HG02642 (cell line): ENCODE results near the gene ADCY10.

Experiments used
- ATAC-seq: cut with Tn5 transposase; IDR thresholded peaks from one replicate; pipeline ENCODE4 v1.9.1; 2021; ENCODE audit warnings: mild to moderate bottlenecking; ENCODE audit not compliant: unreplicated experiment, poor library complexity

ADCY10 gene, protein sequence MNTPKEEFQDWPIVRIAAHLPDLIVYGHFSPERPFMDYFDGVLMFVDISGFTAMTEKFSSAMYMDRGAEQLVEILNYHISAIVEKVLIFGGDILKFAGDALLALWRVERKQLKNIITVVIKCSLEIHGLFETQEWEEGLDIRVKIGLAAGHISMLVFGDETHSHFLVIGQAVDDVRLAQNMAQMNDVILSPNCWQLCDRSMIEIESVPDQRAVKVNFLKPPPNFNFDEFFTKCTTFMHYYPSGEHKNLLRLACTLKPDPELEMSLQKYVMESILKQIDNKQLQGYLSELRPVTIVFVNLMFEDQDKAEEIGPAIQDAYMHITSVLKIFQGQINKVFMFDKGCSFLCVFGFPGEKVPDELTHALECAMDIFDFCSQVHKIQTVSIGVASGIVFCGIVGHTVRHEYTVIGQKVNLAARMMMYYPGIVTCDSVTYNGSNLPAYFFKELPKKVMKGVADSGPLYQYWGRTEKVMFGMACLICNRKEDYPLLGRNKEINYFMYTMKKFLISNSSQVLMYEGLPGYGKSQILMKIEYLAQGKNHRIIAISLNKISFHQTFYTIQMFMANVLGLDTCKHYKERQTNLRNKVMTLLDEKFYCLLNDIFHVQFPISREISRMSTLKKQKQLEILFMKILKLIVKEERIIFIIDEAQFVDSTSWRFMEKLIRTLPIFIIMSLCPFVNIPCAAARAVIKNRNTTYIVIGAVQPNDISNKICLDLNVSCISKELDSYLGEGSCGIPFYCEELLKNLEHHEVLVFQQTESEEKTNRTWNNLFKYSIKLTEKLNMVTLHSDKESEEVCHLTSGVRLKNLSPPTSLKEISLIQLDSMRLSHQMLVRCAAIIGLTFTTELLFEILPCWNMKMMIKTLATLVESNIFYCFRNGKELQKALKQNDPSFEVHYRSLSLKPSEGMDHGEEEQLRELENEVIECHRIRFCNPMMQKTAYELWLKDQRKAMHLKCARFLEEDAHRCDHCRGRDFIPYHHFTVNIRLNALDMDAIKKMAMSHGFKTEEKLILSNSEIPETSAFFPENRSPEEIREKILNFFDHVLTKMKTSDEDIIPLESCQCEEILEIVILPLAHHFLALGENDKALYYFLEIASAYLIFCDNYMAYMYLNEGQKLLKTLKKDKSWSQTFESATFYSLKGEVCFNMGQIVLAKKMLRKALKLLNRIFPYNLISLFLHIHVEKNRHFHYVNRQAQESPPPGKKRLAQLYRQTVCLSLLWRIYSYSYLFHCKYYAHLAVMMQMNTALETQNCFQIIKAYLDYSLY (N-terminal part only)

DNA sequence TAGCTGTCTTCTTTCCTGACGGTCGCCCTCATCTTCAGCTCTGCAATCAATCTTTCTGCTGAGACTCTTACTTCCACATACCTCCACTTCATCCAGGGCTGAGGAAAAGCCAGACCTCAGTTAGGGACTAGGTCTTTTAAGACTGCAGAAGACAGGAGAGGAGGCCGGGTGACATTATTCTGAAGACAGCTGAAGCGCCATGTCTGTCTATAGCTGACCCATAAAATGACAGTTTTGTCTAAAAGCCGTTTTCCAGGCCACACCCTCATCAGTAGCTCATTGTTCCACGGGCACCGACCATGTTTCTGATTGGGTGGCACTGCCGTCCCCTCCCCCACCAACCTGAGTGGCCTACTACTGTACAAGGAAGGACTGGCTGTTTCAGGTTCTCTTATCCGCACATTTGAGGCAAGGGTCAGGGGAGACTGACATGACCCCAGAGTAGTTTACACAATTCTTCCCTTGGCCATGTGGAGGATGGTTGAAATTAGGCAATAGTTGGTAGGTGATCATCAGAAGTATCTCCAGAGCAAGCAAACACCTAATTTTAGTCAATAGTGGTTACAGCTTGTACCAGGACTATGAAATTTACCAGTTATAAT is at the start of gene ADCY10:
Gene ADCY10 (minus strand): TSS at position 240 of the 602 bp plus-strand sequence. CDS start 8,994 bp downstream, outside the sequence.
- ATAC-seq: no peak

DNA sequence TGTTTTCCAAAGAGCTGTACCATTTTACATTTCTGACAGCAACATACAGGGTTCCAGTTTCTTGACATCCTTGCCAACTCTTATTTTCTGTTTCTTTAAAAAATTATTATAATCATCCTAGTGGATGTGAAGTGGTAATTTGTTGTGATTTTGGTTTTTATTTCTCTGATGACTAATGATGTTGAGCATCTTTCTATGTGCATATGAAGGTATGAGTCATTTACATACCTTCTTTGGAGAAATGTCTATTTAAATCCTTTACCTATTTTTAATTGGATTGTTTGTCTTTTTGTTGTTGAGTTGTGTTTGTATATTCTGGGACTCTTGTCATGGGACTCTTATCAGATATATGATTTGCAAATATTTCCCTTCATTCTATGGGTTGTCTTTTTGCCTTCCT is 43.8 kb upstream of the ADCY10 start:
- no peak for ATAC-seq

DNA sequence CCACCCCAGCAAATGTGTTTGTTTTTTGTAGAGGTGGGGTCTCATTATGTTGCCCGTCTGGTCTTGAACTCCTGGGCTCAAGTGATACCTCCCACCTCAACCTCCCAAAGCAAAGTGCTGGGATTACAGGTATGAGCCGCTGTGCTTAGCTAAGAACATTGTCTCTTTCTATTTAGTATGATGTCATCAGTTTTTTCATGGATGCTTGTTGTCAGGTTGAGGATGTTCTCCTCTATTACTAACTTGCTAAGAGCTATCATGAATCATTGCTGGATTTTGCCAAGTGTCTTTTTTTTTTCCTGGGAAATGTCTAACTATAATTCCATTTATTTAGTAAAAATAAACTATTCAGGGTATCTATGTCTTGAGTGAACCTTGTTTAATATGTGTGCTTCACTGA is 42.0 kb upstream of the ADCY10 start:
- ATAC-seq: no peak

DNA sequence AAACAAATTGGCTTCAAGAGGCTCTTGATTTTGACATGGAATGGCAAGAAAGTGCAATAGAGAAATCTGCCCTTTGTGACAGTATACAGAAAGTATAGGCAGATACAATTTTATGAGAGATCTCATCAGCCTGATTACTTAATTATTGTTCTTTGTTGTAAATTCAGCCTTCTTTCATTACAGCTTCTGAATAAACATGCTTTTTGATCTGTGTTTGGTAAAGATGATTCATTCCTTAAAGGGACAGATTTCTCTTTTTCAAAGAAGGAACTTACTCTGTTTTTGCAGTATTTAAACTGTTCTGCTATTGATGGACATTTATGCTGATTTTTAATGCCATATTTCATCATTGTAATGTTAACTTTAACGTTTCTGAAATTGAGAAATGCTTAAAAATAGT is 36.6 kb upstream of the ADCY10 start:
- no peak for ATAC-seq

DNA sequence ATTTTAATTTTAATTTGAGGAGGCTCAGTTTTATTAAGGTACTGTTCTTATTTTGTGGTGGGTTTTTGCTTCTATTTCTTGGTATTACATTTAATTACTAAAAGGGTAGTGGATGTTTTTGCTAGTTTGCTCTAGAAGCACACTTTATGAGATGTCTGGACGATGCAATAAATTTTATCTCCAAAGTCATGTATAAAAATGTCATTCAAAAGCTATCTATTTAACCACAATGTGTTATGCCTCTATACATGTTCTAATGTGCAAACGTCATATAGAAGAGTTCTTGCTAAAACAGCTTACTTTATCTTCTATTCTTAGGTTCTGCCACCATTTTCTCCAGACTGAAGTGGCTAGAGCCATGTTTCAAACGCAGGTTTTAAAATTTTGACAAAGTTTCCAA is 35.9 kb upstream of the ADCY10 start:
- no peak for ATAC-seq

DNA sequence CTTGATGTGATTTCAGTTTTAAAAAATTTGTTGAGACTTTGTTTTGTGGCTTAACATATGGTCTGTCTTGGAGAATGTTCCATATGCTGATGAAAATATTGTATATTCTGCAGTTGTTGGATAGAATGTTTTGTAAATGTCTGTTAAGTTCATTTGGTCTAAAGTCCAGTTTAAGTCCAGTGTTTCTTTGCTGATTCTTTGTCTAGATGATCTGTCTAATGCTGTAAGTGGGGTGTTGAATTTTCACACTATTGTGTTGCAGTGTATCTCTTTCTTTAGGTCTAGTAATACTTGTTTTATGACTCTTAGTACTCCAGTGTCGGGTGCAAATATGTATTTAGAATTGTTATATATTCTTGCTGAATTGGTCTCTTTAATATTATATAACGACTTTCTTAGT is 33.8 kb upstream of the ADCY10 start:
- no peak for ATAC-seq

DNA sequence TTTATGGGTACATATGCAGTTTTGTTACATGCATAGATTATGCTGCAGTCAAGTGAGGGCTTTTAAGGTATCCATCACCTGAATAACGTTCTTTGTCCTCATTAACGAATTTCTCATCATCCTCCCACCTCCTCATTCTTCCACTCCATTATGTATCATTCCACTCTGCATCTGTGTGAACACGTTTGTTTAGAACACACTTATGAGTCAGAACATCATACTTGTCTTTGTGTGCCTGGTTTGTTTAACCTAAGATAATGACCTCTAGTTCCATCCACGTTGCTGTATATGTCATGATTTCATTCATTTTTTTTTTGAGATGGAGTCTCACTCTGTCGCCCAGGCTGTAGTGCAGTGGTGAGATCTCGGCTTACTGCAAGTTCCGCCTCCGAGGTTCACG is 29.6 kb upstream of the ADCY10 start:
- no peak for ATAC-seq

DNA sequence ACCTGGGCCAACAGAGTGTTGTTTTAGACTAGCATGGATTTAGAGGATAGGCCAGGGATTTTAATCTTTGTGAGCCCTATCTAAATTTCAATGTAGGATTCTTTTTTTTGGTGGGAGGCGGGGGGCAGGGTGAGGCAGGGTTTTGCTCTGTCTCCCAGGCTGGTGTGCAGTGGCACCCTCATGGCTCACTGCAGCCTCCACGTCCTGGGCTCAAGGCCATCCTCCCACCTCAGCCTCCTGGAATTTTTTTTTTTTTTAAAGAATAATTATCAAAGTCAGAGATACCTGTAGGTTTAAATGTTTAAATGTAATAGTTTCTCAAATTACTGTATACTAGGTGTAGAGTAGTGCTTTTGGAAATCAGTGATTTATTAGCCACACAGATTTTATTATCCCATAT is 26.3 kb upstream of the ADCY10 start:
- ATAC-seq: no peak

DNA sequence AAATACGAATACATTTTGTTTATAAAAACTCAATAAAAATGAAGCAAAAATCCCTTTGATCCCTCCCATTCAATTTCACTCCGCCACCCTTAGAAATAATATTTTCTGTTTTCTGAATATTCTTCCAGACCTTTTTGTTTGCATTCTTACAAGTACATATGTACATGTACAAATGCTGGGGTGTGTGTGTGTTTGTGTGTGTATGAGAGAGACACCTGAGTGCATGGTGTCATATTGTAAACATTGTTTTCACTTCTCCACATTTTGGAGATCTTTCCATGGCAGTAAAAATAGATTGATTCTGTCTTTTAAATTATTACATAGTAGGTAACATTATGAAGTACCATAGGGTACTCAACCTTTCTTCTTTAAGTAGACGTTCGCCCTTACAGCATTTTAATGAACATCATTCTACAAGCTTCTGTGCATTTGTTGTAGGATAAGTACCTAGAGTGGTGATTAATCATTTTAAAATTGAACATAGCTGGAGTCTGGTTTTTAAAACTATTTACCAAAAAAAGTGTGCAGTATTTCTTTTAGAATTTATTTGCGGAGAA is 24.2 kb upstream of the ADCY10 start:
- ATAC-seq: no peak

DNA sequence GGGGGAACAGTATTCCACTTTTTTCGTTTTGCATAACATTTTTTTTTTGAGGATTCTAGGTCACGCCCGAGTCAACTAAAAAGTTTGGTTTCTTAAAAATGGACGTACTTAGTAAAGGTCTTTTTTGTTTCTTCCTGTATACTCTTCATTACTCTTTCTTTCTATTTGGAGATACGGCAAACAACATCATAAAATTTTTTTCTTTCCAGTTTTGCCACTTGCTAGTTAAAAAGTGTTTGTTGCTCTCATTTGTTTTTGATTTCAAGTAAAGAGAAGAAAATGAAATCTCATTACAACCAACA is 23.7 kb upstream of the ADCY10 start:
- ATAC-seq: no peak

DNA sequence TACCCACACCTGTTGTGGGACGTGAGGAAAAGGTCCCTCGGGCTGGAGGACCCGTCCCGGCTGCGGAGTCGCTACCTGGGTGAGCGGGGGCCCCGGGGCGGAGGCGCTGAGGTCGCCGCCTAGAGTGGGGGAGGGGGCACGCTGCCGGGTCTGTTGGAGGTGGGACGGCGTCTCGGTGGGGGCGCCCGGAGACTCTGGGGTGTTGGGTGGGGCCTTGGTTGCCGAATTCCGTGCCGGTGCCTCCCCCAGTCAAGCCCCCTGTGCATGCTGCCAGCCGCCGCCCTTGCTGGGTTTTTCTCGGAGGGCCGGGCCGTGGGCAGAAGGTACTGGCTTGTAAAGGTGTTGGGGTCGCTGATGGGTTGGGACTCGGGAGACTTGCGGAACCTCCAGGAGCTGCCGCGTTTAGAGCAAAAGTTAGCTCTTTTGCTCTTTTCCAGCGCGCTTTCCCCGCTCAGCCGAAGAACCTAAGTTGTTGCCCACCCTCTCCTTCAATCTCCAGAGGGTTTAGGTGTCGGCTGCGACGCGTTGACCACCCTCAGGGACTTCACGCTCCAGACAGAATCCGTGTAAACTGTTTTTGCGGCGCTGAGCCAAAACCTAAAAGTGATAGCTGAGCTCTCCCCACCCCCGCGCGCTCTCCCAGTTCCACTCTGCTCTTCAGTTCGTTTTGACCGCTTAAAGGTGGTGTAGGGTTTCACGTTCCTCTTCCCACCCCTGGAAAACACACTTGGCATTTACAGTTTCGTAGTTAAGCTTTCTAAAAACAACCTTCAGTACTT is 23.2 kb upstream of the ADCY10 start, which contains the start of gene MPC2:
Gene MPC2 (minus strand): TSS at position 143 of the 779 bp plus-strand sequence. CDS start 1,231 bp downstream, outside the sequence.
- peak; percentile 19 for ATAC-seq

DNA sequence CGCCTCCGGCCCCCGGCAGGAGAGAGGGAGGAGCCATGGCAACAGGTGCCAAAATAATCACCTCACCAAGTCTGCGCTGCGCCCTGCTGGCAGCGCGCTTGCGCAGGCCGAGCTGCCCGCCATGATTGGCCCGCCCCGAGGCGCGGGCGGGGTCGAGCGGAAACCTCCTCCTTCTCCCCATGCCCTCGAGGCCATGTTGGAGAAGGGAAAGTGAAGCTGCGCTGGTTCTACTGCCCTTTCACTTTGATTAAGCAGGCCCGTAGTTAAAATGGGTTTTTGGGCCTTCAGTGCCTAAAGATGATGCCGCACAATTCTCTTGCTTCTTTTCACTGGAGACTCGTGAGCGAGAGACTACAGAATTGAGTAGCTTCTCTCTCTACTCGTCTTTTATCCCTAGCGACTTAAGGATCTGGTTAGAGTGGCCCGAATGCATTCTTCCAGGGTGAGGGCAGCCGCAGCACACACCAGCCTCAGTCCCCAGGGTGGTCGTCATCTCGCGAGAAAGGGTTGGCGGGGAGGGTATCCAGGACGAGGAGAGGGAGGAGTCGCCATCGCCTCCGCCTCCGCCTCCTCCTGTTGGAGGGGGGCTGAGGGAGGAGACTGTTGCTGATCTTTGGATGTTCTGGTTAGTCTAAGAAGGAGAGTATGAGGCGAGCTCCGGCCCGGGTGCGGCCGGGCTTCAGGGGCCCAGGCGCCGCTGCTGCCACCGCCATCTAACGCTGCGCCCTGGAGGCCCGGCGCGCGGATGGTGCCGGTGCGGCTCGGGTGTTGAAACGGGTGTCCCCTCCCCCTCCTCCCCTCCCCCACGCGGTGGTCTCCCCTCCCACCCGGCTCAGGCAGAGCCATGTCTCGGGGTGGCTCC is 22.4 kb upstream of the ADCY10 start, which contains the start of gene DCAF6:
Gene DCAF6 (plus strand): TSS at position 616 of the 862 bp plus-strand sequence. CDS start 229 bp downstream, at position 845.
- peak; percentile 84 for ATAC-seq

DNA sequence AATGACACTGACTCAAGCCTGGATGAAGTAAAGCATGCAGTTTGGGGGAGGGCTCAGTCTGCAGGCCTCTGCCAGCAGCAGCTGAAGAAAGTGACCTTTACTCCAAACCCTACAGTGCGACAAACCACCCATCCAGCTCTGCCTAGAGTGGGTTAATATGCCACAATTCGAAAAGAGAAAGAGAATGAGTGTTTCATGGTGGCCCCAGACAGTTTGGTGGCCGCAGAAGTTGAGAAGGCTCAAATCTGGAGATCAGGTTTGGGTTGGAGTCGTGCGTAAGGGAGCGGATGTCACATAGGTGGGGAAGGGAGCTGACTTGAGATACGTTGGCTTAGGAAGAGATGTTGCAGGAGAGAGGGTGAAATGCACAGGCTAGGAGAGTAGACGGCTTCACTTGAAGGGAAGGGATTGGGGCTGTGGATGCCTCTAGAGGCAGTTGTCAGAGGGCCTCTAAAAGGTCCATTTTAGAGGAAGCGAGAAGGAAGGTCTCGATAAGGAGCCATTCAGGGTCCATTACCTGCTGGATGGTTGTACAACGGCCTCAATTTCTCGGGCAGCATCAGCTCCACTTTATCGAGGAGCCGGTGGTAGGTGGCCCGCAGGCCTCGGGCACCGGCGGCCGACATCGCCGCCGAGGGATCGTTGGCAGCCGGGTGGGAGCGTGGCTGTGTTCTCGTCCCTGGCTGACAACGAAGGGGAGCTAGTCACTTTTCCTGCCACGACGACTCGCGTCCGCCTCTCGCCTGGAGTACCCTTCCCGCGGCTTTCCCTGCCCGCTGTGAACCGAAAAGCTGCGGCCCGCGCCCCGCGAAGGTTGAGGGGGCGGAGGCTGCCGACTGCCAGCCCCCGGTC is 21.5 kb upstream of the ADCY10 start:
- peak; percentile 6 for ATAC-seq

DNA sequence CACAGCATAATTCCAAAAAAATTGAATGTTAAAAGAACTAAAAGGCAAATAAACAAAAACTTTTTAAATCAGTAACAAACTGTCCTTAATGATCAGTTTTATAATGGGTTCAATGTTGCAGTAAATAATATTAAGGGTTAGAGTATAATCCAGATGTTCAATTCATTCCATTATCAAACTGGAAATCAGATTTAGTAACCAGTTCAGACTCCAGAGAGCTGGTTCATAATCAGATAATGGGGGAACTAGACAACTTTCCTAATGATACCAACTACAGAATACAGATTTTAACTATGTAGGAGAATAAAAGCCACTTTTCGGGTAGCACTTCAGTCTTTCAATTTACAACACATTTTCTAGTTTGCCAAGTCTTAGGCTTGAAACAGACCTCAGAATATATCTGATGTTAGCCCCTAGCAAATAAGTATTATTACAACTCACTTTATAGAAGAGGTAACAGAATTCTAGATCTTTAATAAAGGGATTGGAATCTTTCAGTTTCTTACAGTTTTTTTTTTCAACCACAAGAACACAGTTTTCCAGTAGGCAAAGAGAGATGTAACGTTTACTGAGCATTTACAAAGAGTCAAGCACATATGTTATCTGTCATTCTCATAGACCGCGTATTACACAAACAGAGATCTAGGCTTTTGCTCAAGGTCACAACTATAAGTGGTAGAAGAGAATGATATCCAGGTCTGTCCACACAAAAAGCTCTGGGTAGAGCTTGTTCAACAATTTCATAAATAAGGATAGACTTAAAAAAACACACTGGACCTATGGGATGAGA is 20.7 kb upstream of the ADCY10 start:
- no peak for ATAC-seq

DNA sequence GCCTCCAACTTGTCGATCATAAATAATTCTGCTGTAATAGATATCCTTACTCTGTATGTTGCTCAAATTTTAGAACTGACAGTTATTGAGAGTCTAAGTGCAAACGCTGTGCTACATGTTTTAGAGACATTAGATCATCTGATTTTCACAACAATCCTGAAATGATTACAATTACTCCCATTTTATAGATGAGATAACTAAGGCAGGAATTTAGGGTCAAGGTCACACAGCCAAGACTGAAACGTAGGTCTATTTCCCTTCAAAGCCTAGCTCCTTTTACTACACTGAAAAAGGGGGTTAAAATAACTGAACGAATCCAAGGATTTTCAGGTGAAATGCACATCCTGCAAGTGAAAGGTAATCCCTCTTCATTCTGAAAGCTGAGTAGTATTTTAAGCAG is 19.9 kb upstream of the ADCY10 start:
- no peak for ATAC-seq

DNA sequence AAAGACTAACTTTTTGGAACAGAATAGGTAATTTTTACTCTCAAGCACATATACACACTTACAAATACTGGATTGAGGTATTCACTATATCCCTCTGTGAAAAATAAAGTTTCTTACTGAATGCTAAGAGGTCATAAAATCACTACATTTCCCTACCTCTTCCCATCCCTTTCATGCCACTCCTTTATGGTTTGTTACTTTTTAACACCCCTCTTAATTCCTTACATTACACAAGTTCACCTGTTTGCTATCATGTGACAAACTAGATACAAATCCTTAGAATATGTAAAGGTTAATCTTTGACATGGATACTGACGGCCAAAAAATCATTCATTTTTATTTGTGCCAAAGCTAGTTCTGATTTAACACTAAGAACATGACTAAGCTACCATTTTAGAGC is 15.8 kb upstream of the ADCY10 start:
- ATAC-seq: no peak
